Measurements from ENCODE around the gene PHYHD1.

The PHYHD1 gene

GRCh38 chr9:128928624-128929023, 7.8 kb downstream of the PHYHD1 start:
- no peaks in the 10 kb centered on the region for H3K9me3 ChIP-seq (ENCODE audit: severe bottlenecking)
- H3K27me3 ChIP-seq (ENCODE audit: insufficient read depth, low read depth, severe bottlenecking) = no peaks in the 10 kb centered on the region
- peaks cover 4% of the 10 kb centered on the region; the same call in 1 of the 2 replicates for H3K36me3 ChIP-seq
- TF ChIP-seq, protein P1, sequence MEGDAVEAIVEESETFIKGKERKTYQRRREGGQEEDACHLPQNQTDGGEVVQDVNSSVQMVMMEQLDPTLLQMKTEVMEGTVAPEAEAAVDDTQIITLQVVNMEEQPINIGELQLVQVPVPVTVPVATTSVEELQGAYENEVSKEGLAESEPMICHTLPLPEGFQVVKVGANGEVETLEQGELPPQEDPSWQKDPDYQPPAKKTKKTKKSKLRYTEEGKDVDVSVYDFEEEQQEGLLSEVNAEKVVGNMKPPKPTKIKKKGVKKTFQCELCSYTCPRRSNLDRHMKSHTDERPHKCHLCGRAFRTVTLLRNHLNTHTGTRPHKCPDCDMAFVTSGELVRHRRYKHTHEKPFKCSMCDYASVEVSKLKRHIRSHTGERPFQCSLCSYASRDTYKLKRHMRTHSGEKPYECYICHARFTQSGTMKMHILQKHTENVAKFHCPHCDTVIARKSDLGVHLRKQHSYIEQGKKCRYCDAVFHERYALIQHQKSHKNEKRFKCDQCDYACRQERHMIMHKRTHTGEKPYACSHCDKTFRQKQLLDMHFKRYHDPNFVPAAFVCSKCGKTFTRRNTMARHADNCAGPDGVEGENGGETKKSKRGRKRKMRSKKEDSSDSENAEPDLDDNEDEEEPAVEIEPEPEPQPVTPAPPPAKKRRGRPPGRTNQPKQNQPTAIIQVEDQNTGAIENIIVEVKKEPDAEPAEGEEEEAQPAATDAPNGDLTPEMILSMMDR (IDR thresholded peaks at IDR 0.05; ENCODE audit: low read depth, low read length) = no peak
- no peak overlapping the region for H3K4me3 ChIP-seq (ENCODE audit: low read depth, low read length)
- no peak for DNase-seq
- no peak overlapping the region; the same call in 1 of the 2 replicates for H3K27ac ChIP-seq

GRCh38 chr9:128929560-128929959, 8.8 kb downstream of the PHYHD1 start:
- TF ChIP-seq, protein P1 (IDR thresholded peaks at IDR 0.05; ENCODE audit: low read depth, low read length) = no peak
- Histone ChIP-seq H3K27me3 (ENCODE audit: insufficient read depth, low read depth, severe bottlenecking) (no peaks in the 10 kb centered on the region), H3K36me3 (peaks cover 4% of the 10 kb centered on the region; the same call in 1 of the 2 replicates), H3K4me3 (ENCODE audit: low read depth, low read length) (no peak overlapping the region), H3K27ac (no peak overlapping the region), H3K9me3 (ENCODE audit: severe bottlenecking) (no peaks in the 10 kb centered on the region)
- DNase-seq = no peak

GRCh38 chr9:128933731-128934130, 12.9 kb downstream of the PHYHD1 start:
- no peaks in the 10 kb centered on the region for H3K27me3 ChIP-seq (ENCODE audit: insufficient read depth, low read depth, severe bottlenecking)
- no peaks in the 10 kb centered on the region for H3K9me3 ChIP-seq (ENCODE audit: severe bottlenecking)
- no peak overlapping the region for H3K27ac ChIP-seq
- no peak for DNase-seq
- no peak overlapping the region for H3K4me3 ChIP-seq (ENCODE audit: low read depth, low read length)
- TF ChIP-seq, protein P1 (IDR thresholded peaks at IDR 0.05; ENCODE audit: low read depth, low read length) = no peak
- peaks cover 6% of the 10 kb centered on the region; the same call in 1 of the 2 replicates for H3K36me3 ChIP-seq

DNA sequence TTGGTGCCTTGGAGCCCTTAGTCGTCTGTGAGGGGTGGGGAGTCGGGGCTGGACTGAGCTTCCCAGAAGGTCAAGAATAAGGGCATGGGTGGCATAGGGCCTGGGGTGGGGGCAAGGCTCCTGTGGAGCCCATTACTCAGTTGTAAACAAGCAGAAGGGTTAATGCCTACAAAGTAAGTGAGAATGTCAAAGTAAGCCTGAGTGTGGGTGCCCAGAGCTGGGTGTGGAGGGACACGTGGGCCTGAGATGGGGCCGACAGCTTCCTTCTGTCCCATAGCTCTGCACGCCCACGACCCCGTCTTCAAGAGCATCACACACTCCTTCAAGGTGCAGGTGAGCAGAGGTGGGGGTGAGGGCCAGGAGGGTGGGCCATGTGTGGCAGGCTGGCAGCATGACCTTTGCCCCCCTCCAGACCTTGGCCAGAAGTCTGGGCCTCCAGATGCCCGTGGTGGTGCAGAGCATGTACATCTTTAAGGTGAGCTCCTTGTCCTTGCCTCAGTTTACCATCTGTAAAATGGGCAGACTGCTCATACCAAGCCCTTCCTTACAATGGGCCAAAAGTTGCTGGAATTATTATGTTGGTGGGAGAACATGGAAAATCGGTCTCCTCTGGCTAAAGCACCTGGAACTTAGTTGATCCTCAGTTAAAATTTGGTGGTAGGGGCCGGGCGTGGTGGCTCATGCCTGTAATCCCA, 15.5 kb downstream of the PHYHD1 start:
- no peaks in the 10 kb centered on the region for H3K27me3 ChIP-seq (ENCODE audit: insufficient read depth, low read depth, severe bottlenecking)
- DNase-seq = no peak
- H3K4me3 ChIP-seq (ENCODE audit: low read depth, low read length) = no peak overlapping the region
- H3K36me3 ChIP-seq = peaks cover 6% of the 10 kb centered on the region; the same call in 1 of the 2 replicates
- no peak overlapping the region for H3K27ac ChIP-seq
- H3K9me3 ChIP-seq (ENCODE audit: severe bottlenecking) = no peaks in the 10 kb centered on the region
- TF ChIP-seq, protein P1 (IDR thresholded peaks at IDR 0.05; ENCODE audit: low read depth, low read length) = no peak

GRCh38 chr9:128937310-128938165, 16.8 kb downstream of the PHYHD1 start:
- peaks cover 9% of the 10 kb centered on the region for H3K36me3 ChIP-seq
- H3K9me3 ChIP-seq (ENCODE audit: severe bottlenecking) = no peaks in the 10 kb centered on the region
- no peak for DNase-seq
- TF ChIP-seq, protein P1 (IDR thresholded peaks at IDR 0.05; ENCODE audit: low read depth, low read length) = no peak
- H3K27me3 ChIP-seq (ENCODE audit: insufficient read depth, low read depth, severe bottlenecking) = no peaks in the 10 kb centered on the region
- no peak overlapping the region for H3K4me3 ChIP-seq (ENCODE audit: low read depth, low read length)
- H3K27ac ChIP-seq = no peak overlapping the region
